Stimulated activated CD8-positive, alpha-beta memory T cell treated with anti-CD3 and anti-CD28 coated beads, Interleukin-12 subunit alpha, Interleukin-12 subunit beta, amount 100 ng/mL, for 24 hours (primary cell): ENCODE measurements around the gene ARID1B.
"Not testable (repeated sequence)": the region's sequence is repeated elsewhere in the genome, so short reads cannot be mapped to it uniquely, and the experiment has no call there.

Experiments
- DNase-seq: peaks from one replicate; pipeline ENCODE4 v3.0.0-alpha.2; 2020; ENCODE audit errors: extremely low read depth

The ARID1B gene

GRCh38 chr6:156934069-156934460 lies 156.9 kb downstream of the ARID1B start:
- DNase-seq = no peak

- no peak for DNase-seq
These were observed 157.8 kb downstream of the ARID1B start for GRCh38 chr6:156935000-156935399.

GRCh38 chr6:156938143-156938542 lies 161.0 kb downstream of the ARID1B start:
- no peak for DNase-seq

GRCh38 chr6:156940221-156940620 lies 163.0 kb downstream of the ARID1B start:
- no peak for DNase-seq

GRCh38 chr6:156942266-156942665 lies 165.1 kb downstream of the ARID1B start:
- DNase-seq = no peak

- DNase-seq = no peak
These were observed 166.0 kb downstream of the ARID1B start for GRCh38 chr6:156943166-156943565.

- DNase-seq = no peak
These were observed 166.6 kb downstream of the ARID1B start for GRCh38 chr6:156943816-156944215.

GRCh38 chr6:156944412-156944811 lies 167.2 kb downstream of the ARID1B start:
- DNase-seq = no peak

- not testable (repeated sequence) for DNase-seq
These were observed 168.6 kb downstream of the ARID1B start for GRCh38 chr6:156945789-156946172.

GRCh38 chr6:156946370-156946936 lies 169.3 kb downstream of the ARID1B start:
- DNase-seq = no peak

GRCh38 chr6:156948277-156948676 lies 171.1 kb downstream of the ARID1B start:
- no peak for DNase-seq

- no peak for DNase-seq
These were observed 171.6 kb downstream of the ARID1B start for GRCh38 chr6:156948807-156949206.

- DNase-seq = no peak
These were observed 172.2 kb downstream of the ARID1B start for GRCh38 chr6:156949376-156949775.

- DNase-seq = no peak
These were observed 172.9 kb downstream of the ARID1B start for GRCh38 chr6:156950084-156950483.

GRCh38 chr6:156950531-156950930 lies 173.4 kb downstream of the ARID1B start:
- no peak for DNase-seq

- no peak for DNase-seq
These were observed 175.2 kb downstream of the ARID1B start for GRCh38 chr6:156952401-156952800.

GRCh38 chr6:156953127-156953478 lies 175.9 kb downstream of the ARID1B start:
- no peak for DNase-seq

GRCh38 chr6:156953479-156954146 lies 176.4 kb downstream of the ARID1B start:
- DNase-seq = no peak

GRCh38 chr6:156954191-156954590 lies 177.0 kb downstream of the ARID1B start:
- no peak for DNase-seq

GRCh38 chr6:156954816-156955215 lies 177.6 kb downstream of the ARID1B start:
- DNase-seq = no peak

GRCh38 chr6:156955494-156956183 lies 178.5 kb downstream of the ARID1B start:
- no peak for DNase-seq

- DNase-seq = no peak
These were observed 179.1 kb downstream of the ARID1B start for GRCh38 chr6:156956286-156956685.

- no peak for DNase-seq
These were observed 180.9 kb downstream of the ARID1B start for GRCh38 chr6:156957931-156958547.
